PC-9 (cell line): ENCODE results near the gene PHPT1.

Experiments used
- CTCF ChIP-seq: fragments of 200-600 bp; sonication (generic); conservative IDR thresholded peaks from 2 replicates; pipeline ENCODE4 v1.6.1; 2017; ENCODE audit warnings: mixed run types, antibody characterized with exemption, mild to moderate bottlenecking, moderate library complexity
- EZH2 ChIP-seq: fragments of 200-600 bp; sonication (generic); IDR thresholded peaks from 2 replicates; pipeline ENCODE4 v1.8.0; 2017; ENCODE audit warnings: antibody characterized with exemption, low read depth

- TF ChIP-seq CTCF: no peak
- no peak for TF ChIP-seq EZH2
These were observed at the start of gene PHPT1 for GRCh38 chr9:136849038-136849959.
